ENCODE measurements around the gene TAS2R30. TPM values are rescaled to one million over a fixed set of nuclear protein-coding genes. Genes with fewer than 3 reads are reported as not detected.
"Not testable (repeated sequence)": the region's sequence is repeated elsewhere in the genome, so short reads cannot be mapped to it uniquely, and the experiment has no call there.

TAS2R30 gene
- total RNA-seq, 1 experiment from 2014 or later: 0.74 TPM

GRCh38 chr12:11106288-11106687, 28.2 kb downstream of the TAS2R30 start:
- Histone ChIP-seq H3K36me3 (ENCODE audit: control insufficient read depth, insufficient read depth, low read length) (no peaks in the 10 kb centered on the region), H3K4me3 (ENCODE audit: low read depth in 2 of 2, low read length in 2 of 2) (no peak overlapping the region), H3K4me1 (ENCODE audit: control insufficient read depth, insufficient read depth, low read length) (no peaks in the 10 kb centered on the region), H3K27ac (ENCODE audit: low read length) (no peak overlapping the region), H3K27me3 (ENCODE audit: control insufficient read depth, insufficient read depth, low read length) (no peaks in the 10 kb centered on the region), H3K9me3 (ENCODE audit: control insufficient read depth, insufficient read depth, low read depth, low read length) (no peaks in the 10 kb centered on the region)
- DNase-seq (ENCODE audit: low read depth, low spot score) (no peak), ATAC-seq (no peak)
- no TSS peak for BruUV-seq (replicated peaks)
- in situ Hi-C loops (cut with HindIII; ENCODE audit: low pct_unique_long_range_greater_than_20kb, low sequenced_read_pairs) (no loop called here), intact Hi-C loops (cut with micrococcal nuclease; ENCODE audit: unreplicated experiment) (no loop called here)
- TF ChIP-seq CTCF (IDR thresholded peaks at IDR 0.05): no peak
- TF ChIP-seq POLR2AphosphoS5 (IDR thresholded peaks at IDR 0.05; ENCODE audit: low read depth, low read length): no peak
- TF ChIP-seq REST (IDR thresholded peaks at IDR 0.05; ENCODE audit: insufficient read depth in 1 of 2, low read depth in 2 of 2, low read length in 1 of 2): no peak
- no peak for TF ChIP-seq SIN3A (IDR thresholded peaks at IDR 0.05; ENCODE audit: borderline replicate concordance, insufficient read depth, low read depth, low read length)
- no peak for TF ChIP-seq TCF7L2 (IDR thresholded peaks at IDR 0.05; ENCODE audit: low read depth, low read length)
- ChIA-PET CTCF (no interaction called here), POLR2A (no interaction called here)

- no peaks in the 10 kb centered on the region for H3K27me3 ChIP-seq (ENCODE audit: control insufficient read depth, insufficient read depth, low read length)
- no peaks in the 10 kb centered on the region for H3K4me1 ChIP-seq (ENCODE audit: control insufficient read depth, insufficient read depth, low read length)
- no peaks in the 10 kb centered on the region for H3K9me3 ChIP-seq (ENCODE audit: control insufficient read depth, insufficient read depth, low read depth, low read length)
- no peaks in the 10 kb centered on the region for H3K36me3 ChIP-seq (ENCODE audit: control insufficient read depth, insufficient read depth, low read length)
- in situ Hi-C loops (cut with HindIII; ENCODE audit: low pct_unique_long_range_greater_than_20kb, low sequenced_read_pairs) (no loop called here), intact Hi-C loops (cut with micrococcal nuclease; ENCODE audit: unreplicated experiment) (no loop called here)
- no peak overlapping the region for H3K4me3 ChIP-seq (ENCODE audit: low read depth in 2 of 2, low read length in 2 of 2)
- ATAC-seq (no peak), DNase-seq (ENCODE audit: low read depth, low spot score) (no peak)
- ChIA-PET CTCF (no interaction called here), POLR2A (no interaction called here)
- TF ChIP-seq REST (IDR thresholded peaks at IDR 0.05; ENCODE audit: insufficient read depth in 1 of 2, low read depth in 2 of 2, low read length in 1 of 2): no peak
- no peak for TF ChIP-seq SIN3A (IDR thresholded peaks at IDR 0.05; ENCODE audit: borderline replicate concordance, insufficient read depth, low read depth, low read length)
- TF ChIP-seq CTCF (IDR thresholded peaks at IDR 0.05): no peak
- H3K27ac ChIP-seq (ENCODE audit: low read length): no peak overlapping the region
- no TSS peak for BruUV-seq (replicated peaks)
These were observed 28.9 kb downstream of the TAS2R30 start for GRCh38 chr12:11105546-11105945.

- POLR2A ChIA-PET: not testable (repeated sequence)
These were observed 39.5 kb downstream of the TAS2R30 start for GRCh38 chr12:11094910-11095309.

More at GRCh38 chr12:11094910-11095309, 39.5 kb downstream of the TAS2R30 start:
- intact Hi-C loops (cut with micrococcal nuclease; ENCODE audit: unreplicated experiment); H3K27me3 ChIP-seq (ENCODE audit: control insufficient read depth, insufficient read depth, low read length); H3K4me1 ChIP-seq (ENCODE audit: control insufficient read depth, insufficient read depth, low read length); H3K27ac ChIP-seq (ENCODE audit: low read length); H3K36me3 ChIP-seq (ENCODE audit: control insufficient read depth, insufficient read depth, low read length); H3K4me3 ChIP-seq (ENCODE audit: low read depth in 2 of 2, low read length in 2 of 2); H3K9me3 ChIP-seq (ENCODE audit: control insufficient read depth, insufficient read depth, low read depth, low read length); ATAC-seq; DNase-seq (ENCODE audit: low read depth, low spot score); BruUV-seq (replicated peaks); CTCF ChIA-PET; in situ Hi-C loops (cut with HindIII; ENCODE audit: low pct_unique_long_range_greater_than_20kb, low sequenced_read_pairs): not testable (repeated sequence)

Data from Panc1 (cell line).